GM19452 (cell line): Measurements from ENCODE around the gene MPV17L.
"Not testable (repeated sequence)": the region's sequence is repeated elsewhere in the genome, so short reads cannot be mapped to it uniquely, and the experiment has no call there.

ENCODE experiments used
- ATAC-seq: cut with Tn5 transposase; IDR thresholded peaks from one replicate; pipeline ENCODE4 v1.9.1; 2021; ENCODE audit not compliant: unreplicated experiment

The MPV17L gene

GRCh38 chr16:15450624-15451023 is 55.1 kb downstream of the MPV17L start:
- no peak for ATAC-seq

DNA sequence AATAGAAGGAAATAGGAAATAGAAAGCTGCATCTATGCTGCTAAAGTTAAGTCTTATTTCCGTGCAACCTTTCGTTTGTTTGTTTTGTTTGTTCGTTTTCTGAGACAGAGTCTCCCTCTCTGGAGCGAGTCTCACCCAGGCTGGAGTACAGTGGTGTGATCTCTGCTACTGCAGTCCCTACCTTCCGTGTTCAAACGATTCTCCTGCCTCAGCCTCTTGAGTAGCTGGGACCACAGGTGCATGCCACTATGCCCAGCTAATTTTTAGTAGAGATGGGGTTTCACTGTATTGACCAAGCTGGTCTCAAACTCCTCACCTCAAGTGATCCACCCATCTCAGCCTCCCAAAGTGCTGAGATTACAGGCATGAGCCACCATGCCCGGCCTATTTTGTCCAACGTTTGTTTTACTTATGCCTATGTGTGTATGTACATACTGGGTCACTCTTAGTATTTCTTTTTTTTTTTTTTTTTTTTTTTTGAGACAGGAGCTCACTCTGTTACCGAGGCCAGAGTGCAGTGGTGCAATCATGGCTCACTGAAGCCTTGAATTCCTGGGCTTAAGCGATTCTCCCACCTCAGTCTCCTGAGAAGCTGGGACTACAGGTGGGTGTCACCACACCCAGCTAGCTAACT is 55.7 kb downstream of the MPV17L start:
- ATAC-seq, result no peak

GRCh38 chr16:15452246-15452855 is 56.8 kb downstream of the MPV17L start:
- ATAC-seq, result no peak

DNA sequence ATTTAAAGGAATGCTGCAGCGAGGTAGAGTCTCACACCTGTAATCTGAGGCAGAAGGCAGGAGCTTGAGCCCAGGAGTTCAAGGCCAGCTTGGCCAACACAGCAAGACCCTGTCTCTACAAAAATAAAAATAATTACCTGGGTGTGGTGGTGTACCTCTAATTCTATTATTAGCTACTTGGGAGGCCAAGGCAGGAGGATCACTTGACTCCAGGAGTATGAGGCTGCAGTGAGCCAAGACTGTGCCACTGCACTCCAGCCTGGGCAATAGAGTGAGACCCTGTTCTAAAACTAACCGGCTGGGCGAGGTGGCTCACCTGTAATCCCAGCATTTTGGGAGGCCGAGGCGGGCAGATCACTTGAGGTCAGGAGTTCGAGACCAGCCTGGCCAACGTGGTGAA is 57.7 kb downstream of the MPV17L start:
- not testable (repeated sequence) for ATAC-seq

- not testable (repeated sequence) for ATAC-seq
Measured at GRCh38 chr16:15454933-15455332, 59.4 kb downstream of the MPV17L start.

- no peak for ATAC-seq
Measured at GRCh38 chr16:15457400-15457799, 61.8 kb downstream of the MPV17L start.

- no peak for ATAC-seq
Measured at GRCh38 chr16:15457958-15458357, 62.4 kb downstream of the MPV17L start.

DNA sequence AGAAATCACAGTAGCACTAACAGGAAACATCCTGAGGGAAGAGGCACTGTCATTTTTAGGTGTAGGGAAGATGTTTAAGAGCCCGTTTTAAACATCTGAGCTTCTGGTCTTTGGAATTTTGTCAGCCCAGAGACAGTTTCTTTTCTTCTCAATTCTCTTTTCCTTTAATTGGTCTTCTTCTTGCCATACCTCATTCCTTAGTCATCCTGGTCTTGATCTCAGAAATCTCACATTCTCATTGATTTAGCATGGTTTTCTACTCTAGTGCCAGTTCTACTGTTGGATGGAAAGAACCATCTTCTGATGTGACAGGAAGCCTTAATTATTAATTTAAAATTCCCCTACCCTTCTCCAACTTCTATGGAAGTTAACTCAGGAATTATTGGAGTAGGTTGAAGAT is 64.2 kb downstream of the MPV17L start:
- no peak for ATAC-seq

DNA sequence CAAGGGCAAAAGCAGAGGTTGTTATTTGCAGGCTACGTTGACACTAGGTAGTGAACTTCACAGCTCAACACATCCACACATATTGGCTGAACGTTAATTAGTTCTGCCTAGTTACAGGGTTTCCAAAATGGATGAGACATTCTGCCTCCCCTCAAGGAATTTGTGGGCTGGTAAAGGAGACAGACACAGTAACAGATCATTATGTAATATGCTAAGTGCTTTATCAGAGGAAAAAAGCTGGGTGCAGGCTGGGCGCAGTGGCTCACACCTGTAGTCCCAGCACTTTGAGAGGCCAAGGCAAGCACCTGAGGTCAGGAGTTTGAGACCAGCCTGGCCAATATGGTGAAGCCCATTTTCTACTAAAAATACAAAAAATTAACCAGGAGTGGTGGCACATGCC is 65.0 kb downstream of the MPV17L start:
- no peak for ATAC-seq

- no peak for ATAC-seq
Measured at GRCh38 chr16:15461376-15461775, 65.8 kb downstream of the MPV17L start.
